GM12874 (cell line): Measurements from ENCODE around the gene CEP250.

Source experiments
- CTCF ChIP-seq: IDR thresholded peaks from 2 replicates; pipeline ENCODE4 v1.5.1; 2011; ENCODE audit warnings: low read depth, mild to moderate bottlenecking, control low read depth, low read length, moderate library complexity; ENCODE audit not compliant: insufficient read depth

CEP250 gene

GRCh38 chr20:35472209-35472608 is 16.8 kb downstream of the CEP250 start:
- TF ChIP-seq CTCF = no peak

- TF ChIP-seq CTCF = no peak
These were observed 18.3 kb downstream of the CEP250 start for GRCh38 chr20:35473684-35474083.

GRCh38 chr20:35474303-35474871 is 19.0 kb downstream of the CEP250 start:
- no peak for TF ChIP-seq CTCF

GRCh38 chr20:35476288-35476687 is 20.9 kb downstream of the CEP250 start:
- TF ChIP-seq CTCF = no peak

- no peak for TF ChIP-seq CTCF
These were observed 23.5 kb downstream of the CEP250 start for GRCh38 chr20:35478804-35479472.

GRCh38 chr20:35479798-35480197 is 24.4 kb downstream of the CEP250 start:
- no peak for TF ChIP-seq CTCF

GRCh38 chr20:35487479-35487878 is 32.1 kb downstream of the CEP250 start:
- no peak for TF ChIP-seq CTCF
